ENCODE results near the gene ACADSB. TPM values are rescaled to one million over a fixed set of nuclear protein-coding genes. Genes with fewer than 3 reads are reported as not detected.
A peak's percentile ranks its signal among the peaks of the same experiment; 100 is the strongest.

Gene ACADSB
- total RNA-seq, 3 donors from 2014 or later: 22.6 to 32.4 (median 31.8) TPM

DNA sequence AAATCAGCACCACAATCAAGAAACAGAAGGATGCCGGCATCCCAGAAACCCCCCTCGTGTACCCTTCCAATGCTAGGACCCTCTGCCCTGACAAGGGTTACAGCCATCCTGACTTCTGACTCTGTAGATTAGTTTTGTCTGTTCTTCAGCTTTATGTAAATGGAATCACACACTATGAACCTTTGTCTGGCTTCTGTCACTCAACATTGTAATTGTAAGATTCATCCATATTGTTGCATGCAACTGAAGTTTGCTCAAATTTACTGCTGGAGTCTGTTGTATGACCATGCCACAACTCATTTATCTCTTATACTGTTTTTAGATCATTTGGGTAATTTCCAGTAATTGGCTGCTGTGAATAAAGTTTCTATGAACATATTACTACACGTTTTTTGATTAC is 8.7 kb upstream of the ACADSB start:
- Histone ChIP-seq H3K4me1 (no peaks in the 10 kb centered on the region), H3K27ac (no peak overlapping the region), H3K4me3 (no peak overlapping the region), H3K36me3 (no peaks in the 10 kb centered on the region), H3K9me3 (no peaks in the 10 kb centered on the region), H3K27me3 (no peaks in the 10 kb centered on the region)
- intact Hi-C loops (cut with DNase I; ENCODE audit: low total_unique reads): no loop called here
- no peak for DNase-seq (ENCODE audit: low spot score in 2 of 2)
- TF ChIP-seq, protein P1, sequence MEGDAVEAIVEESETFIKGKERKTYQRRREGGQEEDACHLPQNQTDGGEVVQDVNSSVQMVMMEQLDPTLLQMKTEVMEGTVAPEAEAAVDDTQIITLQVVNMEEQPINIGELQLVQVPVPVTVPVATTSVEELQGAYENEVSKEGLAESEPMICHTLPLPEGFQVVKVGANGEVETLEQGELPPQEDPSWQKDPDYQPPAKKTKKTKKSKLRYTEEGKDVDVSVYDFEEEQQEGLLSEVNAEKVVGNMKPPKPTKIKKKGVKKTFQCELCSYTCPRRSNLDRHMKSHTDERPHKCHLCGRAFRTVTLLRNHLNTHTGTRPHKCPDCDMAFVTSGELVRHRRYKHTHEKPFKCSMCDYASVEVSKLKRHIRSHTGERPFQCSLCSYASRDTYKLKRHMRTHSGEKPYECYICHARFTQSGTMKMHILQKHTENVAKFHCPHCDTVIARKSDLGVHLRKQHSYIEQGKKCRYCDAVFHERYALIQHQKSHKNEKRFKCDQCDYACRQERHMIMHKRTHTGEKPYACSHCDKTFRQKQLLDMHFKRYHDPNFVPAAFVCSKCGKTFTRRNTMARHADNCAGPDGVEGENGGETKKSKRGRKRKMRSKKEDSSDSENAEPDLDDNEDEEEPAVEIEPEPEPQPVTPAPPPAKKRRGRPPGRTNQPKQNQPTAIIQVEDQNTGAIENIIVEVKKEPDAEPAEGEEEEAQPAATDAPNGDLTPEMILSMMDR (IDR thresholded peaks at IDR 0.05): no peak
- TF ChIP-seq POLR2A (IDR thresholded peaks at IDR 0.05) (no peak), POLR2AphosphoS5 (IDR thresholded peaks at IDR 0.05) (no peak)

DNA sequence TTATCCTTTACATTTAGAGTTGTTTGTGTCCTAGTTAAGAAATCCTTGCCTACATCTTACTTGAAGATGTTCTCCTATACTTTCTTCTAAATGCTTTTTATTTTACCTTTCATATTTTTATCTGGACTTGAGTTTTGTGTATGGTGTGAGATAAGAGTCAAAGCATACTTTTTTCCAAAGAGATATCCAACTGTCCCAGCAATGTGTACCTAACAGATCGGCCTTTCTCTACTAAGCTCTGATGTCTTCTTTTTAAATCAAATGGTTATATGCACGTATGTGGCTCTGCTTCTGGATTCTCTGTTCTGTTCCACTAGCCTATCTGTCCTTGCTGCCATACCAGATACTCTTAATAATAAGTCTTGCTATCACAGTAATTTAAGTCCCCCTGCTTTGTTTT is 7.4 kb upstream of the ACADSB start:
- H3K4me1 ChIP-seq: peaks cover 0 to 4% of the 10 kb centered on the region in 2 donors
- TF ChIP-seq POLR2AphosphoS5 (IDR thresholded peaks at IDR 0.05) (no peak), POLR2A (IDR thresholded peaks at IDR 0.05) (no peak)
- TF ChIP-seq, protein P1 (IDR thresholded peaks at IDR 0.05): no peak
- intact Hi-C loops (cut with DNase I; ENCODE audit: low total_unique reads): no loop called here

DNA sequence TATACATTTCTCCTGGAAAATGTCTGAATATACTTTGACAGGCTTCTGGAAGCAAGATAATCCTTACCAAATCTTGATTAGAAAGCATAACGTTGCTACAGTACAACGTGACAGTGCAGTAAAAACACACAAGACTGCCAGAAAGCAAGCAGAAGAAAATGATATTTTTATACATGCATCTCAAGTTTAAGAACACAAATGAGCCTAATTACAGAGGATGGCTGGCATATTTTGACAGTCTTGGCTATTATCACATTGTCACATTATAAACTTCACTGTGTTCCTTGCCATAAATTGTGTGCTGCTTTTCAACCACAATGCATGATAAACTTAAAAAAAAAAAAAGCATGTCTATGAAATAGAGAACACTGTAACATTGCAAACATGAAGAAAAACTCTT is 4.5 kb upstream of the ACADSB start:
- peaks cover 0 to 16% of the 10 kb centered on the region in 2 donors for H3K4me1 ChIP-seq
- TF ChIP-seq, protein P1 (IDR thresholded peaks at IDR 0.05): no peak
- no peak for TF ChIP-seq POLR2AphosphoS5 (IDR thresholded peaks at IDR 0.05)
- no peak for TF ChIP-seq POLR2A (IDR thresholded peaks at IDR 0.05)
- H3K27me3 ChIP-seq: no peaks in the 10 kb centered on the region
- H3K36me3 ChIP-seq: no peaks in the 10 kb centered on the region
- no peak for DNase-seq (ENCODE audit: low spot score in 2 of 2)
- H3K4me3 ChIP-seq: no peak overlapping the region
- intact Hi-C loops (cut with DNase I; ENCODE audit: low total_unique reads): no loop called here
- no peak overlapping the region for H3K27ac ChIP-seq
- H3K9me3 ChIP-seq: no peaks in the 10 kb centered on the region

More for the DNA sequence above, 7.4 kb upstream of the ACADSB start:
- no peak for DNase-seq (ENCODE audit: low spot score in 2 of 2)
- H3K9me3 ChIP-seq: no peaks in the 10 kb centered on the region
- H3K36me3 ChIP-seq: no peaks in the 10 kb centered on the region
- no peaks in the 10 kb centered on the region for H3K27me3 ChIP-seq
- no peak overlapping the region for H3K4me3 ChIP-seq
- no peak overlapping the region for H3K27ac ChIP-seq

DNA sequence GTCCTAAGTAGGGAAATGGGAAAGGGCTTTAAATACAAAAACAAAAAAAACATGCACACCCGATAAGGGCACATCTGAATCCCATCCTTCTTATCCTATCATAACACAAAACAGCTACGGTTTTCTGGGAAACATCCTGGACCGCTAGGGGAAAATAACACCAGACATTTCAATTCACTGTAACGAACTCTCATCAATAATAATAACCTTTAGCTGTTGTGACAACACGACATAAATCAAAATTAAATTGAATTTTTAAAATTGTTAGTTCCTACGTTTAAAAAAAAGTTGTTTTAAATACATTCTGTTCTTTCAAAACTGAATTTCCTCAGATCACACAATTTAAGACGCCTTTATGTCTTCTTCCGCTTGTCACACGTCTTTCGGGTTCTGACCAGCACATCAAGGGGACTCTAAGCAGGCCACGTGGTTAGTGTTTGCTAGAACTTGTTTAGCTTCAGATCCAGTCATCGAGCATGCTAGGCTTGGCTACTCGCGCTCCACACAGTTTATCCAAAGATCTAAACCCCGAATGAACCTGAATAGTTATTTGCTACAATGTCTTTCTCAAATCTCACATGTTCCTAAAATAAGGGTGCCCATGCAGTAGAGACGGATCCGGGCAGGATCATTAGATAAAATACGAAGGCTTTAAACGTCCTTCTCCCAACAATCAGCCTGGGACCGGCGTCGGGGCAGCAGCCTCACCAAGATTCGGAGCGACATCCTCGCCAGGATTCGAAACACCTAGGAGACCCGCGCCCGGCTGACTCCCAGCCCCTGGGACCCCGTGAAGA is 1.1 kb upstream of the ACADSB start:
- intact Hi-C loops (cut with DNase I; ENCODE audit: low total_unique reads): no loop called here
- Histone ChIP-seq H3K27ac (peak overlapping the region; percentile 95 to 97), H3K36me3 (no peaks in the 10 kb centered on the region), H3K4me1 (peaks cover 0 to 26% of the 10 kb centered on the region in 2 donors), H3K4me3 (peak overlapping the region; percentile 87 to 99 (median 90)), H3K27me3 (no peaks in the 10 kb centered on the region), H3K9me3 (no peaks in the 10 kb centered on the region)
- TF ChIP-seq, protein P1 (IDR thresholded peaks at IDR 0.05): peak in 1 of 3 donors; percentile 13
- TF ChIP-seq POLR2AphosphoS5 (IDR thresholded peaks at IDR 0.05): no peak
- no peak for DNase-seq (ENCODE audit: low spot score in 2 of 2)

DNA sequence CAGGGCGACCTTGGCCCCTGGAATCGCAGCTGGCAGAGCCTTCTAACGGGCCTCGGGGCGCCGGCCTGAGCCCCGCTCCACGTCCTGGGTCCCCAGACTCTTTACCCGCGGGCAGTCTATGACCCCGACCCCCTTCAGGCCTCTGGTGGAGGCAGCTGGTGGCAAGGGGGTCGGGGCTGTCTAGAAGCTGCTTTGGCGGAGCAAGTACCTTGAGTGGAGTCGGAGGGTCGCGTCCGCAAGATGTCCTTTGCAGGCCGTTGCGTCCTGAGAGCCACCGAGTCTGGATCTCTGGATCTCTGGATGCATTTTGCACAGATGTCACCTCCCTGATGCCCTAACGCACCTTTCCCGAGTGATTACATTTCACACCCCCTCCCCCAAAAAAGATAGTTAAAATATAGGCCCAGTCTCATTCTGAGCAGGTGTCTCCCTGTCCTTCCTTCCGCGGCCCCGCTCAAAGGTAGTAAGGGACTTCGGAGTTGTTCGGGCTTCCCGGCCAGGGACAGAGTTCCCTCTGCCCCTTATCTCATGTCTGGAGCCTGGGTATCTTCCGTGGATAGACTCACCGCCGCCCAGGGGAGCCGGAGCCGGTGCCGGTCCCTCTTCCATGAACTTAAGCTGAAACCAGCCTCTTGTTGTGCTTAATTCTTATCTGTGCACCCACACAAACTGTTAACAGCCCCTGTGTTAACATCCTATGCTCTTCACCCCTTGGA is 457 bp downstream of the ACADSB start:
- no peak for DNase-seq (ENCODE audit: low spot score in 2 of 2)
- no peak for TF ChIP-seq POLR2A (IDR thresholded peaks at IDR 0.05)
- TF ChIP-seq, protein P1 (IDR thresholded peaks at IDR 0.05): no peak
- TF ChIP-seq POLR2AphosphoS5 (IDR thresholded peaks at IDR 0.05): no peak
- Histone ChIP-seq H3K9me3 (no peaks in the 10 kb centered on the region), H3K27me3 (no peaks in the 10 kb centered on the region), H3K4me3 (peak overlapping the region; percentile 87 to 99 (median 90)), H3K36me3 (no peaks in the 10 kb centered on the region), H3K27ac (peak overlapping the region; percentile 78 to 97), H3K4me1 (peaks cover 0 to 26% of the 10 kb centered on the region in 2 donors)
- intact Hi-C loops (cut with DNase I; ENCODE audit: low total_unique reads): no loop called here

All from breast epithelium (tissue), 4 donors.